ENCODE results near the gene MTHFS.
"Not testable (repeated sequence)": the region's sequence is repeated elsewhere in the genome, so short reads cannot be mapped to it uniquely, and the experiment has no call there.

DNA sequence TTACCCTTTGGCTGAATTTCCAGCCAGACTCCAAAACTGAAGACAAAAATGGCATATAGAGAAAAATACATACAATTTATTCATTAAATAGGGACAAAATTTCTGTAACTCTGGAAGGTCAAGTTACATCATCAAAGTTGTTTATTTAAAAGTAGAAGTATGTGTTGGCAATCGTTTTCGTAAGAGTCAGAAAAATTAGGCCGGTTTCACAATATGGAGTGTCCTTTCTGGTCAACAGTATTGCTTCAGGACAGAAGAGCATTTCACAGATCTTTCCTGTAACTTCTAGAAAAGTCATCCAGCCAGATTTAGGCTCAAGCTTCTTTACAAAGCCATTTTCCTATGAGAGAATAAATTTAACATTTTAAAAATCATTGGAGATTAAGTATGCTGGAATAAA, 2.0 kb upstream of the MTHFS start:
- TF ChIP-seq, protein P1, sequence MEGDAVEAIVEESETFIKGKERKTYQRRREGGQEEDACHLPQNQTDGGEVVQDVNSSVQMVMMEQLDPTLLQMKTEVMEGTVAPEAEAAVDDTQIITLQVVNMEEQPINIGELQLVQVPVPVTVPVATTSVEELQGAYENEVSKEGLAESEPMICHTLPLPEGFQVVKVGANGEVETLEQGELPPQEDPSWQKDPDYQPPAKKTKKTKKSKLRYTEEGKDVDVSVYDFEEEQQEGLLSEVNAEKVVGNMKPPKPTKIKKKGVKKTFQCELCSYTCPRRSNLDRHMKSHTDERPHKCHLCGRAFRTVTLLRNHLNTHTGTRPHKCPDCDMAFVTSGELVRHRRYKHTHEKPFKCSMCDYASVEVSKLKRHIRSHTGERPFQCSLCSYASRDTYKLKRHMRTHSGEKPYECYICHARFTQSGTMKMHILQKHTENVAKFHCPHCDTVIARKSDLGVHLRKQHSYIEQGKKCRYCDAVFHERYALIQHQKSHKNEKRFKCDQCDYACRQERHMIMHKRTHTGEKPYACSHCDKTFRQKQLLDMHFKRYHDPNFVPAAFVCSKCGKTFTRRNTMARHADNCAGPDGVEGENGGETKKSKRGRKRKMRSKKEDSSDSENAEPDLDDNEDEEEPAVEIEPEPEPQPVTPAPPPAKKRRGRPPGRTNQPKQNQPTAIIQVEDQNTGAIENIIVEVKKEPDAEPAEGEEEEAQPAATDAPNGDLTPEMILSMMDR (IDR thresholded peaks at IDR 0.05; ENCODE audit: poor library complexity, severe bottlenecking): not testable (repeated sequence)
- TF ChIP-seq, protein P2, sequence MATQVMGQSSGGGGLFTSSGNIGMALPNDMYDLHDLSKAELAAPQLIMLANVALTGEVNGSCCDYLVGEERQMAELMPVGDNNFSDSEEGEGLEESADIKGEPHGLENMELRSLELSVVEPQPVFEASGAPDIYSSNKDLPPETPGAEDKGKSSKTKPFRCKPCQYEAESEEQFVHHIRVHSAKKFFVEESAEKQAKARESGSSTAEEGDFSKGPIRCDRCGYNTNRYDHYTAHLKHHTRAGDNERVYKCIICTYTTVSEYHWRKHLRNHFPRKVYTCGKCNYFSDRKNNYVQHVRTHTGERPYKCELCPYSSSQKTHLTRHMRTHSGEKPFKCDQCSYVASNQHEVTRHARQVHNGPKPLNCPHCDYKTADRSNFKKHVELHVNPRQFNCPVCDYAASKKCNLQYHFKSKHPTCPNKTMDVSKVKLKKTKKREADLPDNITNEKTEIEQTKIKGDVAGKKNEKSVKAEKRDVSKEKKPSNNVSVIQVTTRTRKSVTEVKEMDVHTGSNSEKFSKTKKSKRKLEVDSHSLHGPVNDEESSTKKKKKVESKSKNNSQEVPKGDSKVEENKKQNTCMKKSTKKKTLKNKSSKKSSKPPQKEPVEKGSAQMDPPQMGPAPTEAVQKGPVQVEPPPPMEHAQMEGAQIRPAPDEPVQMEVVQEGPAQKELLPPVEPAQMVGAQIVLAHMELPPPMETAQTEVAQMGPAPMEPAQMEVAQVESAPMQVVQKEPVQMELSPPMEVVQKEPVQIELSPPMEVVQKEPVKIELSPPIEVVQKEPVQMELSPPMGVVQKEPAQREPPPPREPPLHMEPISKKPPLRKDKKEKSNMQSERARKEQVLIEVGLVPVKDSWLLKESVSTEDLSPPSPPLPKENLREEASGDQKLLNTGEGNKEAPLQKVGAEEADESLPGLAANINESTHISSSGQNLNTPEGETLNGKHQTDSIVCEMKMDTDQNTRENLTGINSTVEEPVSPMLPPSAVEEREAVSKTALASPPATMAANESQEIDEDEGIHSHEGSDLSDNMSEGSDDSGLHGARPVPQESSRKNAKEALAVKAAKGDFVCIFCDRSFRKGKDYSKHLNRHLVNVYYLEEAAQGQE (IDR thresholded peaks at IDR 0.05; ENCODE audit: borderline replicate concordance): not testable (repeated sequence)
- not testable (repeated sequence) for TF ChIP-seq POLR2AphosphoS5 (IDR thresholded peaks at IDR 0.05); EZH2 (IDR thresholded peaks at IDR 0.05; ENCODE audit: borderline replicate concordance, insufficient read depth, low read length, poor library complexity, severe bottlenecking)
